ENCODE results near the gene CSTPP1. TPM values are rescaled to one million over a fixed set of nuclear protein-coding genes. Genes with fewer than 3 reads are reported as not detected.

Gene CSTPP1
- total and polyA plus RNA-seq, 2 of the 8 experiments (the other 6 are each of a cell fraction or from before 2014, with no cell fraction given) = 24.2 to 28.7 TPM

GRCh38 chr11:46953093-46953492 lies 16.5 kb downstream of the CSTPP1 start:
- Histone ChIP-seq H3K27me3 (replicated peaks in 1 of 4; ENCODE audit: control insufficient read depth in 3 of 4, extremely low read depth in 1 of 4, insufficient read depth in 3 of 4, low read length in 3 of 4) (no peaks in the 10 kb centered on the region), H2AK5ac (ENCODE audit: low read depth, low read length) (no peak overlapping the region), H4K8ac (ENCODE audit: extremely low read depth, insufficient read depth, low read length) (no peak overlapping the region), H3K4ac (replicated peaks; ENCODE audit: insufficient read length, low read depth, low read length) (no peak overlapping the region), H4K20me1 (replicated peaks in 1 of 2; ENCODE audit: control insufficient read depth in 1 of 2, insufficient read depth in 2 of 2, low read length in 2 of 2) (no peaks in the 10 kb centered on the region), H4K5ac (ENCODE audit: insufficient read length, low read depth, low read length) (no peak overlapping the region), H3K18ac (ENCODE audit: extremely low read depth, low read length) (no peak overlapping the region), H3K4me2 (ENCODE audit: insufficient read depth in 1 of 2, low read depth in 2 of 2, low read length in 2 of 2) (no peak overlapping the region), H2BK5ac (ENCODE audit: low read depth, low read length) (no peak overlapping the region), H2BK15ac (ENCODE audit: low read length) (no peak overlapping the region), H2BK20ac (ENCODE audit: low read length) (no peak overlapping the region), H3K4me1 (replicated peaks in 1 of 4; ENCODE audit: control insufficient read depth in 3 of 4, insufficient read depth in 4 of 4, low read length in 3 of 4) (no peaks in the 10 kb centered on the region), H3K23me2 (ENCODE audit: low read depth, low read length) (peaks cover 3% of the 10 kb centered on the region; the same call in 1 of the 2 replicates), H3K23ac (ENCODE audit: insufficient read length) (no peak overlapping the region), H3K79me2 (ENCODE audit: control insufficient read depth in 1 of 2, insufficient read depth in 2 of 2, low read length in 2 of 2) (no peaks in the 10 kb centered on the region), H4K91ac (replicated peaks; ENCODE audit: insufficient read length, low read length) (no peak overlapping the region), H3K4me3 (ENCODE audit: extremely low read depth in 1 of 4, insufficient read depth in 2 of 4, low read depth in 3 of 4, low read length in 4 of 4) (no peak overlapping the region), H3K56ac (replicated peaks; ENCODE audit: insufficient read length, low read depth, low read length) (no peak overlapping the region), H2BK12ac (ENCODE audit: low read depth, low read length) (no peak overlapping the region), H3K36me3 (ENCODE audit: control insufficient read depth in 2 of 4, insufficient read depth in 4 of 4, low read length in 3 of 4) (no peaks in the 10 kb centered on the region), H3K27ac (ENCODE audit: low read depth, low read length) (no peak overlapping the region), H2BK120ac (replicated peaks; ENCODE audit: low read depth, low read length) (no peak overlapping the region), H3K79me1 (ENCODE audit: low read depth, low read length) (no peaks in the 10 kb centered on the region), H3K9ac (replicated peaks in 1 of 4; ENCODE audit: extremely low read depth in 1 of 4, low read depth in 3 of 4, low read length in 3 of 4) (no peak overlapping the region), H3K14ac (ENCODE audit: insufficient read length) (no peak overlapping the region), H3K9me3 (ENCODE audit: insufficient read depth in 2 of 2, low read depth in 1 of 2, low read length in 1 of 2) (no peaks in the 10 kb centered on the region), H2AFZ (ENCODE audit: low read length) (no peak overlapping the region)
- ChIA-PET CTCF (ENCODE audit: partially characterized antibody) (no interaction called here), POLR2A (ENCODE audit: partially characterized antibody) (no interaction called here)
- no peak for DNase-seq (ENCODE audit: low read depth in 1 of 2, low spot score in 2 of 2)
- WGBS, 2 experiments (ENCODE audit: extremely low coverage in 1 of 2, insufficient coverage in 1 of 2, insufficient read length in 1 of 2, insufficient replicate concordance in 2 of 2, low coverage in 1 of 2, low lambda C conversion rate in 2 of 2, missing lambda C conversion rate in 1 of 2) = 98 to 100% methylated on average over 3 to 5 of the region's 5 CpGs
- TF ChIP-seq YY1 (IDR thresholded peaks at IDR 0.05; ENCODE audit: low read depth, low read length) (no peak), SAP30 (IDR thresholded peaks at IDR 0.05; ENCODE audit: insufficient read depth, insufficient replicate concordance, low read length) (no peak)
- FAIRE-seq = no peak
